Forelimb muscle (tissue), 1 donor: Measurements from ENCODE around the gene PEX19. TPM values are rescaled to one million over a fixed set of nuclear protein-coding genes. Genes with fewer than 3 reads are reported as not detected.
A peak's percentile ranks its signal among the peaks of the same experiment; 100 is the strongest.

Experiments used
- DNase-seq: peaks from one replicate; pipeline ENCODE4 v3.0.0-alpha.2; 2013; ENCODE audit warnings: low read depth
- polyA plus RNA-seq: library from polyadenylated mRNA; unstranded; fragments of 120-200 nt; gene quantifications from one replicate; pipeline ENCODE4 v1.2.1, GENCODE V29; 2013; ENCODE audit not compliant: insufficient read length

The PEX19 gene
- polyA plus RNA-seq, 1 donor: 43.2 TPM

DNA sequence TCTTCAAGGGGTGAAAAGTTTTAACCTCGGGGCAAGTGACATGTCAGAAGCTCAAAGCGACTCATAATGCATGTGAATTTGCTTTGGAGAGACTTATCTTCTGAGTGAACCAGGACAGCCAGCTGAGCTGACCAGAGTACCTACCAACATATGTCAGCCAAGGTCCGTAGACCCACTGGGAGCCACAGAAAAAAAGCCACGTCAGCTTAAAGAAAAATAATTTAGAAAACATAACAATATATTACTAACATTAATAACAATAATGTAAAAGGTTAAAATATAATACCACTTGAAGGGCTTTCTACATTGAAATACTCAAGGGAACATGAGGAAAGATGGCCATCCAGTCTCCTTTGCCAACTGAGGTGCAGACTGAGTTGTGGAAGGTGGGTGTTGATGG is 6.9 kb downstream of the PEX19 start:
- no peak for DNase-seq

- no peak for DNase-seq
These were observed 7.6 kb downstream of the PEX19 start for GRCh38 chr1:160277330-160277729.

- no peak for DNase-seq
These were observed 13.9 kb downstream of the PEX19 start for GRCh38 chr1:160271025-160271424.

- DNase-seq: no peak
These were observed 17.5 kb downstream of the PEX19 start for GRCh38 chr1:160267284-160267991.

DNA sequence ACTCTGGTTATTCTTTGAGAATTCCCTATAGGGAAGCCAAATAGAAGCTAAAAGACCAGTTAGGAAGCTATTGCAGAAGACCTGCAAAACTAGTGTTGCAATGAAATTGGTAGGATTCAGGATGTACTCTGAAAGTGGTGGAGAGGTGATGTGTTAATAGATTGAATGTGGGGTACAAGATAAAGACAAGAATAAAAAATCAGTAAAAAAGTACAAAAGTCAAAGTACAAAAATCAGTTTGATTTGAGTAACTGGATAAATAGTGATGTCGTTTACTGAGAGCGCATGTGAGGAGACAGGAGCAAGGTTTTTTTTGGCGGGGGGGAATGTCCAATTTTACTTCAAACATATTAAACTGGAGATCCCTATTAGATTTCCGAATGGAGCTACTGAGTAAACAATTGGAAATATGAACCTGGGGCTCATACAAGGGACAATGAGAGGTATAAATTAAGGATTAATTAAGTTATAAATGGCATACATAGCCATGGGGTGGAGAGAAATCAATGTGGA is 20.1 kb downstream of the PEX19 start:
- no peak for DNase-seq

- DNase-seq: peak; percentile 97
These were observed 22.8 kb downstream of the PEX19 start, which contains the start of gene DCAF8 for GRCh38 chr1:160261893-160262794. Gene DCAF8 (minus strand): TSS chr1:160262549. CDS start chr1:160244008, 18,541 bp downstream.

DNA sequence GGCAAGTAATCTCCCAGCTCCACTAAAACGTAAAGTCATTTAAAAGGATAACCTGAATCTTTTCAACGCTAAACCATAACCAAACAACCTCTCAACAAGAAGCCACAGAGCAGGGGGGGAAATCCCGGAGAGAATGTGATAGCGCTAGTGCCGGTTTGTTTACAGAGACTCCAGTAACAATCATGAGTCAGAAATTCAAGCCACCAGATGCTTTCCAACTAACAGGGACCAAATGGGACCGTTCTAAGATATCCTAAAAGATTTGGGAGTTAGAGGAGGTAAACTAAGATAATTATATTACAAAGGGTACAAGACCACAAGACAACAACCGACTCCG is 23.4 kb downstream of the PEX19 start:
- DNase-seq: no peak

DNA sequence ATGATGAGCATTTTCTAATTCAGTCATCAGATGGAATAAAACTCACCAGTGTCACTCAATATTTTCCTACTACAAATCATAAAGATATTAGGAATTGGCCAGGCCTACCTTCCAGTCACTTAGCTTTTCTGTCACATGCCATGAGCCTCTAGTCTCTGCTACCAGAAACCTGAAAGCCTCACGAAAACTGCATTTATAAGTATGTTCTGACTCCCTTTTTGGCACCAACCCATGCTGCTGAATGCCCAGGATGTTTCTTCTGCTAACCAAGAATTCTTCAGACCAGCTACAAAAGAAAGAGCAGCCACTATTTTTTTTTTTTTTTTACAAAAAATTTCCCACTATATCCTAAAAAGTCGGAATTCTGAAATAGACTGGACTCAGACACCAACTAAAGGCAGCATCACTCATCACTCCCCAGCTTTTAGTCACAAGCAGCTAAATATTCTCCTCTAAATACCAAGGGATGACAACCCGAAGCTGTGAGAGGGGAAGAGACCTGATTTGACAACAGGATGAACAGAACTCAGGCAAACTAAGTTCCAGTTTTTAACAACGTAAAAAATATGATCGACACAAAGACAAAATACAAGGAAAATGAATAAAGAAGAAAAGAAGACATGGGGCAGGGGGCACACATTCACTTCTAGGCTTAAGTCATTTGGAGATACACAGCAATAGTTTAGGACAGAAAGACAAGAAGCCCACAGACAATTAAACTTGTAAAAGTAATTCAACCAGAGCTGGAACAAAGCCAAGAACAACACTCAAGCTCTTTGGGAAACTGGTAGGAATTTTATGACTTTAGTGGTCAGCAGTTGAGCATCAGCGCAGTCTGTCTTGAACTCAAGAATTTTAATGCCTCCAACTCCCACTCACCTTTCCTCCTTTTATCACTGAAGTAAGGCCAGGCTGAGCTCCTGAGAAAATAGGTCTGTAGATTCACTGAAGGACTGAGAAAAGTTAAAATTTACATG is 24.2 kb downstream of the PEX19 start:
- no peak for DNase-seq

DNA sequence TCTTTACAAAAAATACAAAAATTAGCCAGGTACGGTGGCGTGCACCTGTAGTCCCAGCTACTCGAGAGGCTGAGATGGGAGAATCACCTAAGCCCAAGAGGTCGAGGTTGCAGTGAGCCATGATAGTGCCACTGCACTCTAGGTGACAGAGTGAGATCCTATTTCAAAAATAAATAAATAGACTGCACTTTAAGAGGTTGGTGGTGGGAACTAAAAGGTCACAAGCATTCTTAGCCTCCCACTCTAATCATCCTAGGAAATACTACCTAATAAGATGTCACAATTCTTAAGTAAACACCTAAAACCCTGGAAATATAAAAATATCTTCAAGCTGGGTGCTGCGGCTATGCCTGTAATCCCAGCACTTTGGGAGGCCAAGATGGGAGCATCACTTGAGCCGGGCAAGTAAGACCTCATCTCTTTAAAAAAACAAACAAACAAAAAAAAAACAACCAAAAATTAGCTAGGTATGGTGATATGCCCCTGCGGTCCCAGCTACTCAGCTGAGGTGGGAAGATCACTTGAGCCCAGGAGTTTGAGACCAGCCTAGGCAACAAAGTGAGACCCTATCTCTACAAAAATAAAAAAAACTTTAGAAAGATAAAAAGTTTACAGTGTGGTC is 26.6 kb downstream of the PEX19 start:
- DNase-seq: no peak

GRCh38 chr1:160257411-160258015 is 27.4 kb downstream of the PEX19 start:
- DNase-seq: no peak

GRCh38 chr1:160256396-160257046 is 28.4 kb downstream of the PEX19 start:
- no peak for DNase-seq

DNA sequence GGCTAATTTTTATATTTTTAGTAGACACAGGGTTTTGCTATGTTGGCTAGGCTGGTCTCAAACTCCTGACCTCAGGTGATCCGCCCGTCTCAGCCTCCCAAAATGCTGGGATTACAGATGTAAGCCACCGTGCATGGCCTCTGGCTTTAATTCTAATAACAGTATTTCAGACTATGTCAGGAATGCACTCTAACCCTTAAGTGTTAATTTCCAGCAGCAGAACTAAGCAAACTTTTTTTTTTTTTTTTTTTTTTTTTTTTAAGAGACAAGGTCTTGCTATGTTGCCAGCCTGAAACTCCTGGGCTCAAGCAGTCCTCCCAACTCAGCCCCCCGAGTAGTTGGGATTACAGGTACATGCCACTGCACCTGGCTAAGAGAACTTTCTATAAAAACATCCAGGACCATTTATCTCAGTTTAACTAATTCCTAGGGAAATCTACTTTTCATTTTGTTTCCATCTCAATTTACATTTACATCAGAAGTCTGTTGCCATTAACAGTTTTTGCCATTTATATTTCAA is 29.1 kb downstream of the PEX19 start:
- DNase-seq: no peak

GRCh38 chr1:160251687-160252526 is 33.0 kb downstream of the PEX19 start:
- no peak for DNase-seq

- DNase-seq: no peak
These were observed 33.9 kb downstream of the PEX19 start for GRCh38 chr1:160251011-160251410.

DNA sequence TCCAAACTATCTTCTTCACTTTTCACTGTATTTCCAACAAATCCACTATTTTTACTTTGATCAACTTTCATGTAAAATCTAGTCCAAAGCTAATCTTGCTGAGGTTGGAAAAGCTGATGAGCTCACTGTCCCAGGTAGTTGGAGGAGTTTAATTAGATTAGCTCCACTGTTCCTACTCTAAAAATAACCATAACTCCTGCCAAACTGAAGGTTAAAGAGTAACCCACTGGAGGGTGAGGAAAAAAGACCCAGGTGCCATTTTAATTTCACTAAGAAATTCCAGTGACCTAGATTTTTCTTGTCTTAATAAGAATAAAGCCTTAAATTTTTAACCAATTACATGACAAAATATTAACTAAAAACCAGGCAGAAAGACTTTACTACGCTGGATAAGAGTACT is 37.9 kb downstream of the PEX19 start:
- no peak for DNase-seq

- no peak for DNase-seq
These were observed 39.5 kb downstream of the PEX19 start for GRCh38 chr1:160245434-160245833.

GRCh38 chr1:160244209-160244608 is 40.7 kb downstream of the PEX19 start:
- no peak for DNase-seq

GRCh38 chr1:160243767-160244166 is 41.2 kb downstream of the PEX19 start:
- no peak for DNase-seq
